Thymus (tissue), 11 donors: ENCODE results near the gene HS6ST3. TPM values are rescaled to one million over a fixed set of nuclear protein-coding genes. Genes with fewer than 3 reads are reported as not detected.

ENCODE experiments used
- DNase-seq, 9 donors: peaks; one replicate each; pipeline ENCODE4 v3.0.0-alpha.2; 2013; ENCODE audit warnings: low spot score in 9 of 9, low read depth in 6 of 9, missing footprints in 1 of 9
- H3K27ac ChIP-seq, 2 donors: one replicate each; pipeline ENCODE4 v1.5.1; 2013; ENCODE audit warnings: control low read depth in 1 of 2, low read depth in 1 of 2, low read length in 1 of 2, mild to moderate bottlenecking in 1 of 2, moderate library complexity in 1 of 2
- H3K27me3 ChIP-seq, 2 donors: one replicate each; pipeline ENCODE4 v1.5.1; 2013; ENCODE audit warnings: low read length in 1 of 2; ENCODE audit not compliant: control insufficient read depth in 2 of 2, insufficient read depth in 1 of 2
- H3K36me3 ChIP-seq, 2 donors: one replicate each; pipeline ENCODE4 v1.5.1; 2013; ENCODE audit warnings: low read length in 1 of 2, mild to moderate bottlenecking in 1 of 2, moderate library complexity in 1 of 2; ENCODE audit not compliant: control insufficient read depth in 2 of 2, insufficient read depth in 2 of 2
- H3K4me1 ChIP-seq, 2 donors: one replicate each; pipeline ENCODE4 v1.5.1; 2013; ENCODE audit warnings: low read length in 2 of 2; ENCODE audit not compliant: control insufficient read depth in 2 of 2, insufficient read depth in 2 of 2
- H3K4me3 ChIP-seq, 2 donors: one replicate each; pipeline ENCODE4 v1.5.1; 2013; ENCODE audit warnings: low read length in 2 of 2, control low read depth in 1 of 2, mild to moderate bottlenecking in 1 of 2
- H3K9me3 ChIP-seq, 2 donors: one replicate each; pipeline ENCODE4 v1.5.1; 2013; ENCODE audit warnings: low read length in 1 of 2, mild to moderate bottlenecking in 1 of 2; ENCODE audit not compliant: control insufficient read depth in 2 of 2, insufficient read depth in 1 of 2
- WGBS: extraction: QIAGEN DNeasy Blood & Tissue Kit; methylation state at CpG from one replicate; pipeline ENCODE4 v1.1.7; 2013; 5-methylcytosine and 5-hydroxymethylcytosine counted together
- polyA plus RNA-seq: library from polyadenylated mRNA; stranded (reverse); fragments of 200-250 nt; gene quantifications from one replicate; pipeline ENCODE4 v1.2.3, GENCODE V29; 2013
- total RNA-seq: library from RNA; stranded (reverse); fragments of 120-200 nt; gene quantifications from one replicate; pipeline ENCODE4 v1.2.4, GENCODE V29; 2013
- donor health status: healthy.

HS6ST3 gene
- total and polyA plus RNA-seq, 2 donors, result 0.05 to 0.07 TPM

GRCh38 chr13:96450326-96451020 is 360.6 kb downstream of the HS6ST3 start:
- Histone ChIP-seq H3K4me1 (no peaks in the 10 kb centered on the region), H3K9me3 (no peaks in the 10 kb centered on the region), H3K27ac (no peak overlapping the region), H3K27me3 (no peaks in the 10 kb centered on the region), H3K4me3 (no peak overlapping the region), H3K36me3 (no peaks in the 10 kb centered on the region)
- WGBS, result 90% methylated on average over 4 of the region's 4 CpGs
- no peak for DNase-seq

- DNase-seq, result no peak
Observed at GRCh38 chr13:96454466-96454865, 364.6 kb downstream of the HS6ST3 start.

GRCh38 chr13:96460609-96461008 is 370.7 kb downstream of the HS6ST3 start:
- Histone ChIP-seq H3K9me3 (no peaks in the 10 kb centered on the region), H3K27me3 (no peaks in the 10 kb centered on the region), H3K4me3 (no peak overlapping the region), H3K27ac (no peak overlapping the region), H3K4me1 (no peaks in the 10 kb centered on the region), H3K36me3 (no peaks in the 10 kb centered on the region)
- 89% methylated on average over 2 of the region's 2 CpGs for WGBS
- DNase-seq, result no peak

More at GRCh38 chr13:96454466-96454865, 364.6 kb downstream of the HS6ST3 start:
- Histone ChIP-seq H3K27me3 (no peaks in the 10 kb centered on the region), H3K36me3 (no peaks in the 10 kb centered on the region), H3K4me3 (no peak overlapping the region), H3K9me3 (no peaks in the 10 kb centered on the region), H3K27ac (no peak overlapping the region), H3K4me1 (no peaks in the 10 kb centered on the region)
- 31% methylated on average over 2 of the region's 2 CpGs for WGBS

GRCh38 chr13:96473526-96474180 is 383.7 kb downstream of the HS6ST3 start:
- Histone ChIP-seq H3K4me1 (no peaks in the 10 kb centered on the region), H3K36me3 (no peaks in the 10 kb centered on the region), H3K27me3 (no peaks in the 10 kb centered on the region), H3K9me3 (peaks cover 0 to 5% of the 10 kb centered on the region in 2 donors), H3K4me3 (no peak overlapping the region), H3K27ac (no peak overlapping the region)
- 85% methylated on average over 10 of the region's 10 CpGs for WGBS
- DNase-seq, result no peak

GRCh38 chr13:96474181-96474557 is 384.3 kb downstream of the HS6ST3 start:
- DNase-seq, result no peak
- WGBS, result 88% methylated on average over 7 of the region's 7 CpGs
- H3K9me3 ChIP-seq, result peaks cover 0 to 5% of the 10 kb centered on the region in 2 donors
- H3K27ac ChIP-seq, result no peak overlapping the region
- H3K4me3 ChIP-seq, result no peak overlapping the region
- no peaks in the 10 kb centered on the region for H3K27me3 ChIP-seq
- H3K4me1 ChIP-seq, result no peaks in the 10 kb centered on the region
- no peaks in the 10 kb centered on the region for H3K36me3 ChIP-seq

GRCh38 chr13:96475103-96475502 is 385.2 kb downstream of the HS6ST3 start:
- 82% methylated on average over 4 of the region's 4 CpGs for WGBS
- DNase-seq, result no peak

GRCh38 chr13:96481482-96481881 is 391.6 kb downstream of the HS6ST3 start:
- Histone ChIP-seq H3K4me3 (no peak overlapping the region), H3K9me3 (peaks cover 0 to 5% of the 10 kb centered on the region in 2 donors), H3K36me3 (no peaks in the 10 kb centered on the region), H3K4me1 (no peaks in the 10 kb centered on the region), H3K27me3 (no peaks in the 10 kb centered on the region), H3K27ac (no peak overlapping the region)
- DNase-seq, result no peak
- WGBS, result 90% methylated on average over 6 of the region's 6 CpGs

More at GRCh38 chr13:96475103-96475502, 385.2 kb downstream of the HS6ST3 start:
- no peaks in the 10 kb centered on the region for H3K4me1 ChIP-seq
- no peaks in the 10 kb centered on the region for H3K27me3 ChIP-seq
- H3K4me3 ChIP-seq, result no peak overlapping the region
- H3K36me3 ChIP-seq, result no peaks in the 10 kb centered on the region
- no peak overlapping the region for H3K27ac ChIP-seq
- H3K9me3 ChIP-seq, result peaks cover 0 to 5% of the 10 kb centered on the region in 2 donors

- DNase-seq, result no peak
- 96% methylated on average over 5 of the region's 5 CpGs for WGBS
- H3K36me3 ChIP-seq, result no peaks in the 10 kb centered on the region
- H3K4me3 ChIP-seq, result no peak overlapping the region
- H3K4me1 ChIP-seq, result no peaks in the 10 kb centered on the region
- no peaks in the 10 kb centered on the region for H3K27me3 ChIP-seq
- H3K27ac ChIP-seq, result no peak overlapping the region
- H3K9me3 ChIP-seq, result no peaks in the 10 kb centered on the region
Observed at GRCh38 chr13:96490496-96490989, 400.6 kb downstream of the HS6ST3 start.

- H3K4me3 ChIP-seq, result no peak overlapping the region
- H3K36me3 ChIP-seq, result no peaks in the 10 kb centered on the region
- WGBS, result 97% methylated on average over 2 of the region's 2 CpGs
- no peak for DNase-seq
- H3K9me3 ChIP-seq, result no peaks in the 10 kb centered on the region
- H3K4me1 ChIP-seq, result no peaks in the 10 kb centered on the region
- no peak overlapping the region for H3K27ac ChIP-seq
- no peaks in the 10 kb centered on the region for H3K27me3 ChIP-seq
Observed at GRCh38 chr13:96491103-96491502, 401.2 kb downstream of the HS6ST3 start.
